A549 (cell line): ENCODE data around the gene AKR1C1. TPM values are rescaled to one million over a fixed set of nuclear protein-coding genes. Genes with fewer than 3 reads are reported as not detected.
A peak's percentile ranks its signal among the peaks of the same experiment; 100 is the strongest.

ENCODE experiments used
- ATAC-seq, 2 experiments: fragments of 200-7000 bp in 1 of 2; fragments of >200 bp in 1 of 2; cut with Nextera tagmentation in 1 of 2; cut with Tn5 transposase in 1 of 2; 3 replicates each; pipeline versions ENCODE4 v1.8.0 to v1.9.1; 2018 to 2020; ENCODE audit warnings: mild to moderate bottlenecking in 1 of 2, moderate library complexity in 1 of 2
- CTCF ChIA-PET: fragments of 300-600 bp; sonication (Branson Sonifier 250); formaldehyde crosslinking; extraction: SDS; loops from one replicate; lab custom pipeline; 2021; ENCODE audit warnings: antibody characterized with exemption, inconsistent platforms; lab: Yijun Ruan, JAX
- POLR2A ChIA-PET: fragments of 350-600 bp; formaldehyde crosslinking; extraction: SDS; loops from one replicate; lab custom pipeline; 2021; ENCODE audit warnings: antibody characterized with exemption, inconsistent platforms; lab: Yijun Ruan, JAX
- DNase-seq, 2 experiments: peaks; one replicate each; pipeline versions ENCODE4 v3.0.0 to v3.0.0-alpha.2; 2011 to 2016; ENCODE audit warnings: low read depth in 1 of 2, low spot score in 1 of 2
- FAIRE-seq: peaks from 2 replicates; lab custom pipeline; 2011; peaks lifted over from hg19 to GRCh38; lab: Jason Lieb, UNC
- H3K27ac ChIP-seq, 2 experiments: fragments of >200 bp; sonication (Bioruptor Twin); formaldehyde crosslinking; 3 replicates each; pipeline ENCODE4 v1.5.1; 2016 to 2017
- H3K4me1 ChIP-seq: fragments of >200 bp; sonication (Bioruptor Twin); formaldehyde crosslinking; 3 replicates; pipeline ENCODE4 v1.6.1; 2016
- H3K4me2 ChIP-seq: fragments of >200 bp; sonication (Bioruptor Twin); formaldehyde crosslinking; 3 replicates; pipeline ENCODE4 v1.6.1; 2016
- H3K4me3 ChIP-seq: fragments of >200 bp; sonication (Bioruptor Twin); formaldehyde crosslinking; 3 replicates; pipeline ENCODE4 v1.5.1; 2016
- H3K9me3 ChIP-seq: fragments of >200 bp; sonication (Bioruptor Twin); formaldehyde crosslinking; 3 replicates; pipeline ENCODE4 v1.6.1; 2016
- EHF ChIP-seq: fragments of 250-450 bp; sonication (Bioruptor Pico); IDR thresholded peaks from 2 replicates; pipeline ENCODE4 v1.5.0; 2020; ENCODE audit warnings: mild to moderate bottlenecking
- ESRRA ChIP-seq: fragments of 150-350 bp; IDR thresholded peaks from 2 replicates; pipeline ENCODE4 v1.6.1; 2014; ENCODE audit warnings: mild to moderate bottlenecking, low read length, borderline replicate concordance
- GATA3 ChIP-seq: IDR thresholded peaks from 2 replicates; pipeline ENCODE4 v1.6.1; 2012; ENCODE audit warnings: borderline replicate concordance
- HOXB13 ChIP-seq: fragments of 250-450 bp; sonication (Bioruptor Pico); IDR thresholded peaks from 2 replicates; pipeline ENCODE4 v1.5.0; 2020; ENCODE audit warnings: low read depth, mild to moderate bottlenecking, moderate library complexity
- MAFK ChIP-seq: fragments of 450-650 bp; IDR thresholded peaks from 2 replicates; pipeline ENCODE4 v1.6.1; 2014; ENCODE audit not compliant: partially characterized antibody
- MAX ChIP-seq: IDR thresholded peaks from 2 replicates; pipeline ENCODE4 v1.6.1; 2012
- MAZ ChIP-seq: fragments of 150-350 bp; IDR thresholded peaks from 2 replicates; pipeline ENCODE4 v1.6.1; 2014; ENCODE audit warnings: antibody characterized with exemption, low read depth, low read length, borderline replicate concordance
- NR3C1 ChIP-seq: fragments of >200 bp; sonication (Bioruptor Twin); formaldehyde crosslinking; IDR thresholded peaks from 3 replicates; pipeline ENCODE4 v1.6.1; 2017
- POLR2A ChIP-seq: IDR thresholded peaks from 2 replicates; pipeline ENCODE4 v1.6.1; 2012; ENCODE audit warnings: mild to moderate bottlenecking, low read length
- RAD21 ChIP-seq, 2 experiments: fragments of >200 bp in 1 of 2; sonication (Bioruptor Twin) in 1 of 2; formaldehyde crosslinking in 1 of 2; IDR thresholded peaks in 1 of 2; conservative IDR thresholded peaks in 1 of 2; 2 replicates in 1 of 2; 3 replicates in 1 of 2; pipeline ENCODE4 v1.6.1; 2012 to 2018; ENCODE audit warnings: inconsistent platforms in 1 of 2
- RARB ChIP-seq: fragments of 250-450 bp; sonication (Bioruptor Pico); IDR thresholded peaks from 2 replicates; pipeline ENCODE4 v1.8.0; 2021; ENCODE audit warnings: mild to moderate bottlenecking, moderate library complexity
- REST ChIP-seq: fragments of 200-600 bp; sonication (generic); IDR thresholded peaks from 2 replicates; pipeline ENCODE4 v1.6.1; 2016; ENCODE audit warnings: antibody characterized with exemption, mild to moderate bottlenecking, moderate library complexity
- RNF2 ChIP-seq: fragments of 200-600 bp; sonication (generic); IDR thresholded peaks from 2 replicates; pipeline ENCODE4 v1.6.1; 2016; ENCODE audit warnings: low read depth, mild to moderate bottlenecking, antibody characterized with exemption, moderate library complexity, borderline replicate concordance
- SMC3 ChIP-seq: fragments of >200 bp; sonication (Bioruptor Twin); formaldehyde crosslinking; IDR thresholded peaks from 3 replicates; pipeline ENCODE4 v1.6.1; 2018; ENCODE audit warnings: inconsistent platforms
- WGBS: methylation state at CpG from one replicate; pipeline ENCODE4 v1.1.6; 2017; ENCODE audit errors: missing lambda C conversion rate; 5-methylcytosine and 5-hydroxymethylcytosine counted together
- polyA plus RNA-seq, 4 experiments: library from polyadenylated mRNA; depleted of rRNA in 3 of 4; stranded (reverse); fragments of >200 nt; fragmentation: RNase III in 1 of 4; extraction: RNeasy Plus Mini Kit Qiagen cat#74134 plus additional on column Dnase treatment in 1 of 4; gene quantifications; 2 replicates in 3 of 4; 3 replicates in 1 of 4; pipeline ENCODE4 v1.2.3, GENCODE V29; 2011 to 2017
- TF ChIP-seq, protein P1 (sequence below): fragments of 150-350 bp; IDR thresholded peaks from 2 replicates; pipeline ENCODE4 v1.6.1; 2014; ENCODE audit warnings: low read depth, mild to moderate bottlenecking, low read length
- TF ChIP-seq, protein P2 (sequence below): fragments of >200 bp; sonication (Bioruptor Twin); formaldehyde crosslinking; IDR thresholded peaks from 3 replicates; pipeline ENCODE4 v1.5.1; 2016

The AKR1C1 gene
- polyA plus RNA-seq, 2 of the 4 experiments (the other 2 are of a cell fraction) = 970 to 1,148 TPM

DNA sequence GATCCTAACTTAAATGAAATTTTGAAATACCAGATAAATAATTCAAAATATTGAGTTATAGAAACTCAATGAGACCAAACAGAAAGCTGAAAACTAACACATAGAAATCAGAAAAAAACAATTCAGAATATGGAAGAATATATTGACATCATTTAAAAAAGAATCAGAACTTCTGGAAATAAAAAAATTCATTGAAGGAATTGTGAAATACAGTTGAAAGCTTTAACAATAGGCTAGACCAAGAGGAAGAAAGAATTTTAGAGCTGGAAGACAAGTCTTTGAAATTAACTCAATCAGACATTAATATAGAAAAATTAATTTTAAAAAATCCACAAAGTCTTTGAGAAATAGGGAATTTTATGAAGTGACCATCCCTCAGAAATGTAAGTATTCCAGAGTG lies 36.8 kb upstream of the AKR1C1 start:
- ATAC-seq (no peak), DNase-seq (no peak)
- H3K4me3 ChIP-seq = no peak overlapping the region
- CTCF ChIA-PET = interaction anchor here (0.7 to 1.6 kb wide), 2 partner anchors 111 to 634 kb away, joined by 3 to 4 read pairs; no protein-coding TSS in a partner anchor
- TF ChIP-seq POLR2A = no peak
- TF ChIP-seq, all 56 proteins: peak for 0
- Histone ChIP-seq H3K27ac (no peak overlapping the region), H3K9me3 (peaks cover 16% of the 10 kb centered on the region), H3K4me2 (no peak overlapping the region), H3K4me1 (no peaks in the 10 kb centered on the region)
- FAIRE-seq = no peak
- POLR2A ChIA-PET = no interaction called here

- no peak for FAIRE-seq
Observed at GRCh38 chr10:4931587-4931986, 31.6 kb upstream of the AKR1C1 start.

GRCh38 chr10:4934391-4934987 lies 28.7 kb upstream of the AKR1C1 start:
- 92% methylated on average over 7 of the region's 7 CpGs for WGBS
- POLR2A ChIA-PET = no interaction called here
- ATAC-seq = no peak
- H3K4me3 ChIP-seq = no peak overlapping the region
- no peak for FAIRE-seq
- no peaks in the 10 kb centered on the region for H3K9me3 ChIP-seq
- no peak for DNase-seq
- peaks cover 9% of the 10 kb centered on the region for H3K4me1 ChIP-seq
- TF ChIP-seq MAX = no peak
- TF ChIP-seq NR3C1 = no peak
- no peak for TF ChIP-seq REST
- TF ChIP-seq, protein P1, sequence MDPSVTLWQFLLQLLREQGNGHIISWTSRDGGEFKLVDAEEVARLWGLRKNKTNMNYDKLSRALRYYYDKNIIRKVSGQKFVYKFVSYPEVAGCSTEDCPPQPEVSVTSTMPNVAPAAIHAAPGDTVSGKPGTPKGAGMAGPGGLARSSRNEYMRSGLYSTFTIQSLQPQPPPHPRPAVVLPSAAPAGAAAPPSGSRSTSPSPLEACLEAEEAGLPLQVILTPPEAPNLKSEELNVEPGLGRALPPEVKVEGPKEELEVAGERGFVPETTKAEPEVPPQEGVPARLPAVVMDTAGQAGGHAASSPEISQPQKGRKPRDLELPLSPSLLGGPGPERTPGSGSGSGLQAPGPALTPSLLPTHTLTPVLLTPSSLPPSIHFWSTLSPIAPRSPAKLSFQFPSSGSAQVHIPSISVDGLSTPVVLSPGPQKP = no peak
- TF ChIP-seq ESRRA = no peak
- TF ChIP-seq EHF (CRISPR knock-in tag) = no peak
- TF ChIP-seq RNF2 = no peak
- no peak for TF ChIP-seq RAD21 (conservative IDR thresholded peaks at IDR 0.05 in 1 of 2, IDR thresholded peaks at IDR 0.05 in 1 of 2)
- no peak for TF ChIP-seq HOXB13 (CRISPR knock-in tag)
- TF ChIP-seq RARB (CRISPR knock-in tag) = no peak
- no peak for TF ChIP-seq MAZ
- TF ChIP-seq SMC3 = no peak
- TF ChIP-seq, all 56 proteins: peak for 0
- CTCF ChIA-PET = interaction anchor here (1.2 kb wide), 1 partner anchor 26 kb away, joined by 3 read pairs; no protein-coding TSS in a partner anchor
- Histone ChIP-seq H3K4me2 (no peak overlapping the region), H3K27ac (no peak overlapping the region)

More at GRCh38 chr10:4931587-4931986, 31.6 kb upstream of the AKR1C1 start:
- CTCF ChIA-PET = interaction anchor here (0.6 to 1.1 kb wide), 2 partner anchors 21 to 82 kb away, joined by 3 read pairs; no protein-coding TSS in a partner anchor
- peak in 1 of 2 experiments; percentile 34; a peak in 1 of 6 replicates for ATAC-seq
- H3K9me3 ChIP-seq = peaks cover 4% of the 10 kb centered on the region; the same call in 1 of the 3 replicates
- POLR2A ChIA-PET = no interaction called here
- H3K4me3 ChIP-seq = no peak overlapping the region
- H3K4me1 ChIP-seq = no peaks in the 10 kb centered on the region
- 92% methylated on average over 5 of the region's 5 CpGs for WGBS
- H3K4me2 ChIP-seq = no peak overlapping the region
- TF ChIP-seq GATA3 (no peak), MAFK (no peak), SMC3 (no peak), RAD21 (conservative IDR thresholded peaks at IDR 0.05 in 1 of 2, IDR thresholded peaks at IDR 0.05 in 1 of 2) (no peak), EHF (CRISPR knock-in tag) (no peak), POLR2A (no peak), MAZ (no peak)
- TF ChIP-seq, protein P2, sequence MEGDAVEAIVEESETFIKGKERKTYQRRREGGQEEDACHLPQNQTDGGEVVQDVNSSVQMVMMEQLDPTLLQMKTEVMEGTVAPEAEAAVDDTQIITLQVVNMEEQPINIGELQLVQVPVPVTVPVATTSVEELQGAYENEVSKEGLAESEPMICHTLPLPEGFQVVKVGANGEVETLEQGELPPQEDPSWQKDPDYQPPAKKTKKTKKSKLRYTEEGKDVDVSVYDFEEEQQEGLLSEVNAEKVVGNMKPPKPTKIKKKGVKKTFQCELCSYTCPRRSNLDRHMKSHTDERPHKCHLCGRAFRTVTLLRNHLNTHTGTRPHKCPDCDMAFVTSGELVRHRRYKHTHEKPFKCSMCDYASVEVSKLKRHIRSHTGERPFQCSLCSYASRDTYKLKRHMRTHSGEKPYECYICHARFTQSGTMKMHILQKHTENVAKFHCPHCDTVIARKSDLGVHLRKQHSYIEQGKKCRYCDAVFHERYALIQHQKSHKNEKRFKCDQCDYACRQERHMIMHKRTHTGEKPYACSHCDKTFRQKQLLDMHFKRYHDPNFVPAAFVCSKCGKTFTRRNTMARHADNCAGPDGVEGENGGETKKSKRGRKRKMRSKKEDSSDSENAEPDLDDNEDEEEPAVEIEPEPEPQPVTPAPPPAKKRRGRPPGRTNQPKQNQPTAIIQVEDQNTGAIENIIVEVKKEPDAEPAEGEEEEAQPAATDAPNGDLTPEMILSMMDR = no peak
- peak overlapping the region in 1 of 2 experiments; percentile 36; a peak in 1 of 6 replicates for H3K27ac ChIP-seq
- no peak for DNase-seq
